A673 (cell line): ENCODE results near the gene PARVA. TPM values are rescaled to one million over a fixed set of nuclear protein-coding genes. Genes with fewer than 3 reads are reported as not detected.

Source experiments
- BruUV-seq: library from RNA; stranded (reverse); fragments of 400-500 nt; replicated peaks from 2 replicates; lab custom pipeline; 2021; lab: Mats Ljungman, UMichigan
- CTCF ChIA-PET: fragments of 300-600 bp; sonication (Branson Sonifier 250); formaldehyde crosslinking; loops from one replicate; lab custom pipeline; 2022; ENCODE audit warnings: antibody characterized with exemption; lab: Charles Lee
- POLR2A ChIA-PET: fragments of 300-600 bp; sonication (Branson Sonifier 250); formaldehyde crosslinking; loops from one replicate; lab custom pipeline; 2022; ENCODE audit warnings: antibody characterized with exemption; ENCODE audit not compliant: low non-redundant PET; lab: Charles Lee
- DNase-seq: peaks from one replicate; pipeline ENCODE4 v3.0.0-alpha.2; 2015; ENCODE audit warnings: low spot score
- H3K27ac ChIP-seq: fragments of 200-600 bp; sonication (generic); 2 replicates; pipeline ENCODE4 v1.5.1; 2016; ENCODE audit warnings: mixed run types, low read depth, mild to moderate bottlenecking, mixed read lengths, antibody characterized with exemption, low read length; ENCODE audit not compliant: poor library complexity, severe bottlenecking
- H3K27me3 ChIP-seq: fragments of 200-600 bp; sonication (generic); replicated peaks from 2 replicates; pipeline ENCODE4 v1.6.1; 2017; ENCODE audit warnings: mixed run types, low read depth, mild to moderate bottlenecking, mixed read lengths, antibody characterized with exemption, low read length; ENCODE audit not compliant: insufficient read depth, poor library complexity
- H3K36me3 ChIP-seq: fragments of 200-600 bp; sonication (generic); 2 replicates; pipeline ENCODE4 v1.6.1; 2016; ENCODE audit warnings: mixed run types, mild to moderate bottlenecking, mixed read lengths, antibody characterized with exemption, low read length; ENCODE audit not compliant: insufficient read depth, poor library complexity, severe bottlenecking
- H3K4me1 ChIP-seq: fragments of 200-600 bp; sonication (generic); 2 replicates; pipeline ENCODE4 v1.6.1; 2017; ENCODE audit warnings: mixed run types, mild to moderate bottlenecking, mixed read lengths, antibody characterized with exemption, low read length; ENCODE audit not compliant: insufficient read depth, poor library complexity, severe bottlenecking
- H3K4me3 ChIP-seq: fragments of 200-600 bp; sonication (generic); 2 replicates; pipeline ENCODE4 v1.5.1; 2016; ENCODE audit warnings: low read depth, mixed run types, mild to moderate bottlenecking, mixed read lengths, low read length; ENCODE audit not compliant: poor library complexity, severe bottlenecking
- H3K9me3 ChIP-seq: fragments of 200-600 bp; sonication (generic); 2 replicates; pipeline ENCODE4 v1.6.1; 2016; ENCODE audit warnings: mixed run types, low read depth, mild to moderate bottlenecking, mixed read lengths, antibody characterized with exemption, low read length; ENCODE audit not compliant: poor library complexity, severe bottlenecking
- EZH2 ChIP-seq: fragments of 200-600 bp; sonication (generic); IDR thresholded peaks from 2 replicates; pipeline ENCODE4 v1.6.1; 2017; ENCODE audit warnings: borderline replicate concordance, low read depth, mild to moderate bottlenecking, mixed read lengths, antibody characterized with exemption, low read length; ENCODE audit not compliant: poor library complexity, severe bottlenecking
- intact Hi-C: fragments of 100-400 bp; cut with micrococcal nuclease; formaldehyde crosslinking; loops from one replicate; pipeline ENCODE4 v1.10.0; 2022; ENCODE audit not compliant: unreplicated experiment
- total RNA-seq: library from RNA; stranded (reverse); gene quantifications from 2 replicates; pipeline ENCODE4 v1.2.3, GENCODE V29; 2021
- TF ChIP-seq, protein P1 (sequence below): fragments of 300-800, 200-600 bp; sonication (generic); conservative IDR thresholded peaks from 2 replicates; pipeline ENCODE4 v1.5.1; 2017; ENCODE audit warnings: low read depth, mild to moderate bottlenecking, antibody characterized with exemption, low read length, moderate library complexity, mixed read lengths

Gene PARVA
- total RNA-seq, 1 experiment from 2014 or later: 15.2 TPM

DNA sequence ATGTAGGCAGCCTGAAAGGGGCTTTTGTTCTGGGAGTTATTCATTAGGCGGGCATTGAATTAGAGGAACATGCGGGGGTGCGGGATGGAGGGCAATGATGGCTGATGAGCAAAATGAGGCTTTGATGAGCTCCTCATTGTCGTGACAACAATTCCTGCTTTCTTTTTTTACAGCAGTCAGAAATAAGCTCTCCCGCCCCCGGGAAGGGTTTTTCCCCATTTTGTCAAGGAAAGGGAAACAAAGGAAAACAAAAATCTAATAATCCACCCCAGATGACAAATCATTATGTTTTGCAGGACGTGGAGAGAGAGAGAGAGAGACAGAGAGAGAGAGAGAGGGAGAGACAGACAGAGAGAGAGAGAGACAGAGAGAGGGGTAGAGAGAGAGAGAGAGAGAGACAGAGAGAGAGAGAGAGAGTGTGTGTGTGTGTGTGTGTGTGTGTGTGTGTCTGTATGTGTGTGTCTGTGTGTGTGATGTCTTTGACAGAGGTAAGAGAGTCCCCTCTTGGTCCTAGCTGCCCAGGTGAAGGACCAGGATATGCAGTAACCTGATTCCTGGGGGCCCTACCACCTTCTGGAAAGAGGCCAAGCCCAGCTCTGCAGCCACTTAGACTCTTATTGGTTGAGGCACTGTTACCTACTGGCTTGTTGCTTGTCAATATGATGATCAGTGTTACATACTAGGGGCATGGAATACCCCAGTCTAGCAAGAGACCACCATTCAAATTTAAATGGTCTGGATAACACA lies 46.7 kb upstream of the PARVA start:
- intact Hi-C loops: loop anchor here (2.0 to 10.0 kb wide), 4 partner anchors 43 to 1004 kb away; no protein-coding TSS in a partner anchor
- H3K4me1 ChIP-seq: peaks cover 22% of the 10 kb centered on the region
- no peak overlapping the region for H3K4me3 ChIP-seq
- peak; percentile 15 for DNase-seq
- no peaks in the 10 kb centered on the region for H3K9me3 ChIP-seq
- TF ChIP-seq, protein P1, sequence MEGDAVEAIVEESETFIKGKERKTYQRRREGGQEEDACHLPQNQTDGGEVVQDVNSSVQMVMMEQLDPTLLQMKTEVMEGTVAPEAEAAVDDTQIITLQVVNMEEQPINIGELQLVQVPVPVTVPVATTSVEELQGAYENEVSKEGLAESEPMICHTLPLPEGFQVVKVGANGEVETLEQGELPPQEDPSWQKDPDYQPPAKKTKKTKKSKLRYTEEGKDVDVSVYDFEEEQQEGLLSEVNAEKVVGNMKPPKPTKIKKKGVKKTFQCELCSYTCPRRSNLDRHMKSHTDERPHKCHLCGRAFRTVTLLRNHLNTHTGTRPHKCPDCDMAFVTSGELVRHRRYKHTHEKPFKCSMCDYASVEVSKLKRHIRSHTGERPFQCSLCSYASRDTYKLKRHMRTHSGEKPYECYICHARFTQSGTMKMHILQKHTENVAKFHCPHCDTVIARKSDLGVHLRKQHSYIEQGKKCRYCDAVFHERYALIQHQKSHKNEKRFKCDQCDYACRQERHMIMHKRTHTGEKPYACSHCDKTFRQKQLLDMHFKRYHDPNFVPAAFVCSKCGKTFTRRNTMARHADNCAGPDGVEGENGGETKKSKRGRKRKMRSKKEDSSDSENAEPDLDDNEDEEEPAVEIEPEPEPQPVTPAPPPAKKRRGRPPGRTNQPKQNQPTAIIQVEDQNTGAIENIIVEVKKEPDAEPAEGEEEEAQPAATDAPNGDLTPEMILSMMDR: no peak
- TF ChIP-seq EZH2: no peak
- no peaks in the 10 kb centered on the region for H3K27me3 ChIP-seq
- POLR2A ChIA-PET: interaction anchor here (0.6 kb wide), 1 partner anchor 29 kb away, joined by 3 read pairs; no protein-coding TSS in a partner anchor
- no TSS peak for BruUV-seq
- CTCF ChIA-PET: interaction anchor here (0.5 to 1.9 kb wide), 16 partner anchors 11 to 633 kb away, joined by 3 to 19 read pairs (median 5); no protein-coding TSS in a partner anchor
- no peak overlapping the region for H3K27ac ChIP-seq
- H3K36me3 ChIP-seq: no peaks in the 10 kb centered on the region

DNA sequence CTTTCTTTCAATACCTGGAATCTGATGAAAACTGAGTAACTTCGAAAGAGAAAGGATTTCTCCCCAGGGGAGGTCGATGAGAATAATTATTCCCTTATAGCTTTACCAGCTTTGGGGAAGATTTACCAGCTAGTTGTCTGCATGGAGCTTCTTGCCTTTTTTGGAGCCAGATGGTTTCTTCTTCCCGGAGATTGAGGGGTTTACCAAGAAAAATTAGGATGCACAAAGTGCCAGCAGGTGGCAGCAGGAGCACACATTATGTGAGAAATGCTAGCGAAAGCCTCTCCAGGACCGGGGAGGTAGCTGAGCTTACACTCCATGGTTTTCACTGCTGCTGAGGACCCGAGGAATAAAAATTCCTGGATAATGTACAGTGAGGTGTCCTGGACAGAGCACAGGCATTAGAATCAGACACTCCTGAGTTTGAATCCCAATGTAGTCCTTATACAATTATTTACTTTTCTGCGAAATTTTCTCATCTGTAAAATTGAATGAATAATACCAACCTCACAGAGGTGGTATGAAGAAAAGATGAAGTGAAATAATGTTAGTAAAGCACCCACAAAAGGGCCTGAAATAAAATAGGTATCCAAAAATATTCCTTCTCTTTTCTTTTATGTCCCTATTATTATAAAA lies 46.0 kb upstream of the PARVA start:
- Histone ChIP-seq H3K27ac (no peak overlapping the region), H3K9me3 (no peaks in the 10 kb centered on the region), H3K27me3 (no peaks in the 10 kb centered on the region), H3K36me3 (no peaks in the 10 kb centered on the region), H3K4me1 (peaks cover 18% of the 10 kb centered on the region), H3K4me3 (no peak overlapping the region)
- TF ChIP-seq, protein P1: peak; percentile 74
- no peak for TF ChIP-seq EZH2
- intact Hi-C loops: loop anchor here (2.0 to 10.0 kb wide), 4 partner anchors 44 to 1003 kb away; no protein-coding TSS in a partner anchor
- DNase-seq: peak; percentile 93
- CTCF ChIA-PET: interaction anchor here (0.5 to 1.9 kb wide), 12 partner anchors 12 to 632 kb away, joined by 3 to 19 read pairs (median 4); no protein-coding TSS in a partner anchor
- no TSS peak for BruUV-seq
- POLR2A ChIA-PET: interaction anchor here (0.6 kb wide), 1 partner anchor 29 kb away, joined by 3 read pairs; no protein-coding TSS in a partner anchor

DNA sequence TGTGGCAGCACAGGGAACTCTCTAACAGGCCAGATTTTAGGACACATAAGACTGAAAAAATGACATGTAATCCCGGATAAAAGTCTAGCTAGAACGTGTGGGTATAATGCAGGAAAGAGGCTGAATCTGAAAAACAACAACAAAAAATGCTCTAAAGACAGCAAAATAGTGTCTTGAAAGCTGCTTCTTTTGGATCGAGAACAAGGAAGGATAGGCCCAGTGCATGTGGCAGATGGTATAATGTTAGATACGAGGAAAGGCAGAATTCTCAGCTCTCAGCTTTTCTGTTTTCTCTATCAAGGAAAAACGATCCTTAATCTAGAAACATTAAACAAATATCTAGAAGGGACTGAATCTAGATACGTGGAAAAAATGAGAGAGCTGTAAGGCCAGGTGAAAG lies 33.8 kb upstream of the PARVA start:
- Histone ChIP-seq H3K36me3 (no peaks in the 10 kb centered on the region), H3K27me3 (no peaks in the 10 kb centered on the region), H3K4me1 (no peaks in the 10 kb centered on the region), H3K27ac (no peak overlapping the region), H3K9me3 (no peaks in the 10 kb centered on the region), H3K4me3 (no peak overlapping the region)
- intact Hi-C loops: no loop called here
- no peak for TF ChIP-seq EZH2
- TF ChIP-seq, protein P1: no peak
- ChIA-PET POLR2A (no interaction called here), CTCF (no interaction called here)
- BruUV-seq: no TSS peak
- no peak for DNase-seq
